Adrenal gland (tissue), 12 donors: ENCODE results near the gene DOCK4. TPM values are rescaled to one million over a fixed set of nuclear protein-coding genes. Genes with fewer than 3 reads are reported as not detected.

Experiments
- DNase-seq, 7 donors: peaks; one replicate each; pipeline ENCODE4 v3.0.0-alpha.2; 2019 to 2020
- H3K27ac ChIP-seq, 5 donors: fragments of 200-600 bp; sonication (generic) in 4 of 5; 1 replicate in 3 of 5; 2 replicates in 2 of 5; pipeline versions ENCODE4 v1.5.1 to v1.8.0; 2016 to 2020; ENCODE audit warnings: mild to moderate bottlenecking in 1 of 5
- H3K27me3 ChIP-seq: fragments of 200-600 bp; 2 replicates; pipeline ENCODE4 v1.8.0; 2021
- H3K36me3 ChIP-seq, 2 donors: fragments of 200-600 bp; replicated peaks in 1 of 2; 1 replicate in 1 of 2; 2 replicates in 1 of 2; pipeline versions ENCODE4 v1.5.1 to v1.8.0; 2018 to 2022
- H3K4me1 ChIP-seq, 2 donors: fragments of 200-600 bp; replicated peaks in 1 of 2; 1 replicate in 1 of 2; 2 replicates in 1 of 2; pipeline versions ENCODE4 v1.5.1 to v1.8.0; 2018 to 2021
- H3K4me3 ChIP-seq, 4 donors: fragments of 200-600 bp; sonication (generic) in 3 of 4; one replicate each; pipeline ENCODE4 v1.5.1; 2016 to 2018
- H3K9me3 ChIP-seq, 3 donors: fragments of 200-600 bp; sonication (generic) in 1 of 3; replicated peaks in 1 of 3; 1 replicate in 2 of 3; 2 replicates in 1 of 3; pipeline versions ENCODE4 v1.5.1 to v1.8.0; 2016 to 2021
- CTCF ChIP-seq, 6 experiments: fragments of 450-650 bp in 4 of 6; fragments of 200-600 bp in 2 of 6; sonication (generic) in 1 of 6; IDR thresholded peaks; 1 replicate in 5 of 6; 2 replicates in 1 of 6; pipeline versions ENCODE4 v1.5.1 to v1.8.0; 2016 to 2021; ENCODE audit warnings: antibody characterized with exemption in 6 of 6, mild to moderate bottlenecking in 2 of 6, moderate library complexity in 1 of 6
- POLR2A ChIP-seq, 2 donors: fragments of 450-650 bp; IDR thresholded peaks; one replicate each; pipeline ENCODE4 v1.6.1; 2017; ENCODE audit warnings: antibody characterized with exemption in 2 of 2, mild to moderate bottlenecking in 2 of 2, moderate library complexity in 1 of 2
- WGBS, 4 donors: extraction: QIAGEN DNeasy Blood & Tissue Kit in 2 of 4; methylation state at CpG; one replicate each; pipeline versions ENCODE4 v1.1.5 to v1.1.7; 2013 to 2017; 5-methylcytosine and 5-hydroxymethylcytosine counted together
- intact Hi-C, 2 donors: fragments of 100-400 bp; cut with DNase I; formaldehyde crosslinking; loops; one replicate each; pipeline versions ENCODE4 v1.14.1 to v1.15.0; 2022 to 2023
- polyA plus RNA-seq, 3 donors: library from polyadenylated mRNA; stranded (reverse); fragments of 200-250 nt in 2 of 3; fragments of 350-450 nt in 1 of 3; fragmentation: Illumina TruSeq in 1 of 3; extraction: RNeasy Lipid Tissue Mini Kit (QIAGEN cat#74804) in 1 of 3; gene quantifications; one replicate each; pipeline ENCODE4 v1.2.3, GENCODE V29; 2013 to 2014
- total RNA-seq, 9 donors: library from RNA; depleted of rRNA in 4 of 9; stranded (reverse); fragments of >200 nt in 4 of 9; fragments of 120-200 nt in 1 of 9; fragmentation: NEBNext Ultra II Directional in 1 of 9; extraction: Animal tissue kit (Norgen Biotek cat#: 25700) in 1 of 9; gene quantifications; one replicate each; pipeline versions ENCODE4 v1.1.0 to v1.2.4, GENCODE V29; 2013 to 2023
- donor health status: healthy with polysubstance abuse.
- donor health status: Bipolar disorder and iron deficiency.
- donor health status: DM: yes; HTN: yes; CAD: no.
- donor health status: DM: no; HTN: no; CAD: no.
- donor health status: DM: no; HTN: no; CAD: no.
- donor health status: DM: yes; HTN: yes; CAD: no.

Gene DOCK4
- total and polyA plus RNA-seq, 12 donors: 6.2 to 37.6 (median 21.1) TPM

- intact Hi-C loops: no loop called here
- no peaks in the 10 kb centered on the region for H3K9me3 ChIP-seq
- no peaks in the 10 kb centered on the region for H3K4me1 ChIP-seq
- TF ChIP-seq CTCF (IDR thresholded peaks at IDR 0.05): no peak
- no peak for TF ChIP-seq POLR2A (IDR thresholded peaks at IDR 0.05)
- DNase-seq: no peak
- no peak overlapping the region for H3K4me3 ChIP-seq
- no peaks in the 10 kb centered on the region for H3K27me3 ChIP-seq
- no peak overlapping the region for H3K27ac ChIP-seq
- WGBS, 4 donors: 64 to 71% (median 67%) methylated on average over 9 of the region's 9 CpGs
- no peaks in the 10 kb centered on the region for H3K36me3 ChIP-seq
Measured at GRCh38 chr7:111788286-111789047, 417.7 kb downstream of the DOCK4 start.

- H3K4me1 ChIP-seq: no peaks in the 10 kb centered on the region
- no peak overlapping the region for H3K4me3 ChIP-seq
- H3K27ac ChIP-seq: no peak overlapping the region
- intact Hi-C loops: no loop called here
- no peaks in the 10 kb centered on the region for H3K36me3 ChIP-seq
- 75 to 81% (median 79%) methylated on average over 2 of the region's 2 CpGs for WGBS, 4 donors
- H3K9me3 ChIP-seq: no peaks in the 10 kb centered on the region
- DNase-seq: no peak
- no peaks in the 10 kb centered on the region for H3K27me3 ChIP-seq
- TF ChIP-seq POLR2A (IDR thresholded peaks at IDR 0.05) (no peak), CTCF (IDR thresholded peaks at IDR 0.05) (no peak)
Measured at GRCh38 chr7:111787741-111788140, 418.5 kb downstream of the DOCK4 start.

- DNase-seq: no peak
- H3K4me3 ChIP-seq: no peak overlapping the region
- no peaks in the 10 kb centered on the region for H3K27me3 ChIP-seq
- TF ChIP-seq POLR2A (IDR thresholded peaks at IDR 0.05) (no peak), CTCF (IDR thresholded peaks at IDR 0.05) (no peak)
- no peaks in the 10 kb centered on the region for H3K9me3 ChIP-seq
- no peak overlapping the region for H3K27ac ChIP-seq
- H3K4me1 ChIP-seq: no peaks in the 10 kb centered on the region
- H3K36me3 ChIP-seq: no peaks in the 10 kb centered on the region
- intact Hi-C loops: no loop called here
Measured at GRCh38 chr7:111787099-111787498, 419.1 kb downstream of the DOCK4 start.

GRCh38 chr7:111785076-111785475 is 421.1 kb downstream of the DOCK4 start:
- H3K27me3 ChIP-seq: no peaks in the 10 kb centered on the region
- DNase-seq: no peak
- TF ChIP-seq POLR2A (IDR thresholded peaks at IDR 0.05): no peak
- no peak for TF ChIP-seq CTCF (IDR thresholded peaks at IDR 0.05)
- H3K4me1 ChIP-seq: no peaks in the 10 kb centered on the region
- no peaks in the 10 kb centered on the region for H3K9me3 ChIP-seq
- no peaks in the 10 kb centered on the region for H3K36me3 ChIP-seq
- no peak overlapping the region for H3K27ac ChIP-seq
- intact Hi-C loops: no loop called here
- 90 to 97% (median 94%) methylated on average over 3 of the region's 3 CpGs for WGBS, 4 donors
- no peak overlapping the region for H3K4me3 ChIP-seq
